NCI-H1436 treated with DMSO at 0.1 percent for 48 hours (cell line): ENCODE results near the gene ITGA5.

Source experiments
- DNase-seq: peaks from one replicate; lab custom pipeline; 2025; lab: John Stamatoyannopoulos, UW

Gene ITGA5

GRCh38 chr12:54389134-54389508, 29.9 kb downstream of the ITGA5 start:
- no peak for DNase-seq

DNA sequence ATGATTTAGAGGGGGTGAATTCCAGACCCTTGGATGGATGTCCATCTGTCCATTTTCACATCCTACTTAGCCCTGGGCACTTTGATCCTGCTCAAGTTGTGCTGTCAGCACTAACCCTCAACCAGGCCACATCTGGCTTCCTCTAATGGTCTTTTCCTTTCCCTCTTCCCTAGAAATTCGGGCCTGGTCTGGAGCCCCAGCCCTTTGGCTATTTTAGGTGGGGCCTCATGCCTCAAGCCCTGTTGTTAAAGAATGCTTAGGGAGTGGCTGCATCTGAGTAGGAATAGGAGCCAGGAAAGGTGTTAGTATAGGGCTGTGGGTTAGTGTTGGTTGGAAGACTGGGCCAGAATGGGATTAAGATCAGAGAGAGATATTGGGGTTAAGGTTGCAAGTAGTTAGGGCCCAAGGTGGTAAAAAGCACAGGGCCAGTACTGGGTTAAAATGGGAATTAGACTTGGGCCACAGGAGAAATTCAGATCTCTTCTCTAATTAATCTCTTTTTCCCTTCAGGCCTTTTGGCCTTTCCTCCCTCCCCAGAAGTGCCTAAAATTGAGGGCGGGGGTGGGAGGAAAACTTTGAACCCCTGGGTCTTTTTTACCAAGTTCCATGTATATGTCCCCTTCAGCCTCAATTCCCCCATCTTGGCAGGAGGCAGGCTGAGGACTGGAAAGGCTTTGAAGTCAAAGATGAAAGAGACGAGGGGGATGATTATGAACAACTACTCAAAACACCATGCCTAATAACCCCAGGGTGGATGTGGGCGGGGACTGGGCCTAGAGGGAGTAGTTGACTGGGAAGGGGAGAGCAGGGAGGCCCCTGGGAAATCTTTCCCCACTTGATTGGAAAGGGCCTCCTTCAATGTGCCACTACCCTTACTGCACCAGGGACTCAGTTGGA, 30.6 kb downstream of the ITGA5 start:
- no peak for DNase-seq

DNA sequence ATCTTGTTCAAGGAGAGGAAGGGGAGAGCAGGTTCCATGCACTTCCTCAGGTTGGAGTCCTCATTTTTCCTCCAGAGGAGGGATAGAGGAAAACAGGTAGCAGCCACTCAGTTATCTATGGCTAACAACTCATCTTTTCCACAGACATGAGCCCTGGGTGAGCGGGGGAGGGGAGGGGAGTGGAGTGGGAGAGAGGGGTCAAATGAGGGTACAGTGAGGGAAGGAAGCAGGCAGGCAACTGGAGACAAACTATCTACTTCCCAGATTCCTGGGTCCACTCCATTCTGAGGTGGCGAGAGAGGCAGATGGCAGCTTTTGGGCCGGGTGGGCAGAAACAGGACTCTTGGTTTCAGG, 32.0 kb downstream of the ITGA5 start:
- DNase-seq = no peak

DNA sequence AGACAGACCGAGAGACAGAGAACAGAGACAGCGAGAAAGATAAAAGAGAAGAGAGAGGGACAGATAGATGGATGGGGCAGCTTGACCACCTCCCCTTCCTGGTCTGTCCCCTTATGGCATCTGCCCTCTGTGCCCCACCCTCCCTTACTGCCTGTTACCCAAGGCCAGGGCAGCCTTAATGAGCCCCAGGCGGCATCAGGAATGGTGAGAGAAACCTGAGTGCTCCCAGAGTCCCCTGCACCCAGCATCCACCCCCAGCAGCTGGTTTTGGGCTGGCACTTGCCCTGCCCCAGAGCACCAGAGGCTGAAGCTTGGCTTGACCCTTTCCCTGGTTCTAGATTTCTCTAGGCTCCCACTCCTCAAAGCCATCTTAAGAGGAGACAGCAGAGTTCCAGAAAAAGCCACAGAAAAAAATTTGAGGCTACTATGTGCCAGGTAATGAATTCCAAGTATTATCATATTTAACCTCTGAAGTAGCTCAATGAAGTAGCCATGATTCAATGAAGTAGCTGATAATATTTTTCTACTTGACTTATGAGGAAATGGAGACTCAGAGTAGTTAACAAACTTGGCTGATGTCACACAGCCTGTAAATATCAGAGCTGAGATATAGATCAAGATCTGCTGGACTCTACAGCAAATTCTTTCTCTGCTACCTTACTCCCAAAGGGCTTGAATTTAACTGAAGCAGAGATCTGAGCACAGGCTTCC, 32.5 kb downstream of the ITGA5 start:
- no peak for DNase-seq

DNA sequence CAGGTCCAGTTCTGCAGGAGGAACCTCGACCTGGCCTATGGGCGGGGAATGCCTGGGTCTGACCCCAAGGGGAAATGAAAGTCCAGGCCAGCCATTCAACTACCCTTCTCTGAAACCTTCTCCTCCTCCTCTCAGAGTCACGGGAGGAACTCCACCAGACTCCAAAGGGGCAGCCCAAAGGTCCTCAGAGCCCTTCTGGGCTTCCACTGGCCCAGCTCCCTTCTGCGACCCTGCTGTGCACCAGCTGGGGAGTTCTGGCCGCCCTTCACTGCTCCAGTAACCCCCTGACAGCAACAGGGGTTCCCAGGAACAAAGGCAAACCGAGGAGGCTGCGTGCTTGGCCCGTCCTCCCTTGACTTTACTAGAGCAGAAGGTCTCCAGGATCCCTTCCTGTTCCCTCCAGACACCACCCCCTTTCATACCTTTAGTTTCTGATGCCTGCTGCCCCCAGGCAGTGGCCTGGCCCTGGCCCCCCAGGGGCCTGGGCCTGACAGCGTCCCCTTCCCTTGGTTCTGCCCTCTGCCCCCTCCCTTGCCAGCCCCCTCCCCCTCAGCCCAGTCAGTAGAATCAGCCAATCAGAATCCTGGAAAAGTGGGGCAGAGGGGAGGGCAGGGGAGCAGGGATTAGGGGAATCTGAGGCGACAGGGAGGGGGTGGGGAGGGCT, 33.7 kb downstream of the ITGA5 start:
- DNase-seq = no peak

GRCh38 chr12:54384591-54385041, 34.5 kb downstream of the ITGA5 start, which contains the start of gene ZNF385A:
Gene ZNF385A, minus strand, starts transcription at chr12:54384733. Its CDS starts 219 bp downstream, at chr12:54384514.
- no peak for DNase-seq

GRCh38 chr12:54383041-54383609, 35.9 kb downstream of the ITGA5 start:
- no peak for DNase-seq

GRCh38 chr12:54381136-54381535, 37.9 kb downstream of the ITGA5 start:
- DNase-seq = no peak

- DNase-seq = peak; percentile 40
These were observed 39.5 kb downstream of the ITGA5 start for GRCh38 chr12:54379398-54380201.

GRCh38 chr12:54378796-54379397, 40.2 kb downstream of the ITGA5 start:
- no peak for DNase-seq

DNA sequence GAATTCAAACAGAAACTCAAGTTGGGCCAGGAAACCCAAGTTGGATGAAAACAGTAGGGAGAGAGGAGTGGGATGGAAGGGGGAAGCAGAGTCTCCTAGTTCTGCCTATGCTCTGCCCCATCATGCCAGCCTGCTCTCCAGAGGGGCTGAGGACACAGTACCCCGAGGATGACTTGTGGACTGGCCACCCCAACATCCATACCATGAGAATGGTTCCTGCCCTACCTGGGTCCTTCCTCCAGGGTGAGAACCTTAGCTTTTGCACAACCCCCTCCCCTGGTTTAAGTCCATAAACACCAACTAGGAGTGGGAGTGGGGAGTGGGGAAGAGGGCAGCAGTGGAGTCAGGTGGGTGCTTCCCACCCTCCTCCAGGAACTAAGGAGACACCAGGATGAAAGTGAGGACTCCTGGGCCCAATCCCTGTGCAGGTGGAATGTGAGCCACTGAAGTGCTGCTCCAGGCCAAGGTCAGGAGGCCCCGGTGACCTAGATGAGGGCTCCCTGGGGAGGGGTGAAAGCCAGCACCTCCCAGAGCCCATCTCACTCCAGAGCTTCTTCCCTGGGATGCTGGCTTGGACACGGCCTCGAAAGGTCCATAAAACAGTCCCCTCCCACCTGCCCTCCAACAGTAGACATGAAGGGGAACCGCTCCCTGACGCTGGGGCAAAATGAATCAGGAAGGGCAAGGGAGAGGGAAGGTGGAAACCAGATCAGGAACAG, 41.1 kb downstream of the ITGA5 start:
- no peak for DNase-seq

GRCh38 chr12:54377007-54377406, 42.1 kb downstream of the ITGA5 start:
- no peak for DNase-seq

DNA sequence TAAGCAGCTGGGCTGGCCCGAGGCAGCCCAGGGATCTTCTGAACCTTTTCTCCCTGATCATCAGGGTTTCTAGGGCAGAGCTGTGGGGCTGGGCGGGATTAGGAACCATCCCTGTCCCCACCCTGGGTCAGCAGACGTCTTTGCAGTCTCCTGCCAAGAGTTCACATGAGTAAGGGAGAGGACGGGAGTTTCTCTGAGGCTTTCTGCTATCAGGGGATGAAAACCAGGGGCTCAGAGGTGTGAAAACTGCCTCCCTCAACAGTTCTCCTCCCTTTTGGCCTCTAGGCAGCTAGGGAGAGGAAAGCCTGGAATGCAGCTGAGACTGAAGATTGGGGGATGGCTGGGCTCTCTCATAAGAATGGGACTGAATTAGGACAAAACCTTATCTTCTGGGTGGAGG, 42.5 kb downstream of the ITGA5 start:
- no peak for DNase-seq

DNA sequence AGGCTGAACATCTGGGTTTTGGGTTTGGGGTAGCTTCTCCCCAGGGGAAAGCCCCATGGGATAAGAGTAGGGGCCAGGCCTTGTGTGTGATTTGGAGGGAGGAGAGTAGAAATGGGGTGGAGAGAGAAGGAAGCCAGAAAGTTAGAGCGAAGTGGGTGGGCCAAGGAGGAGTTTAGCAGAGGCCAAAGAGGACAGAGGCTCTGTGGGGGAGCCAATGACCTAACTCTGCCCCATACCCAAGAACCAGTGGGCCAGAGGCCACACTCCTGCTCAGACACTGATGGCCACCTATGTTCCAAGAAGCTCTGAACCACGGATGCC, 43.8 kb downstream of the ITGA5 start:
- no peak for DNase-seq

DNA sequence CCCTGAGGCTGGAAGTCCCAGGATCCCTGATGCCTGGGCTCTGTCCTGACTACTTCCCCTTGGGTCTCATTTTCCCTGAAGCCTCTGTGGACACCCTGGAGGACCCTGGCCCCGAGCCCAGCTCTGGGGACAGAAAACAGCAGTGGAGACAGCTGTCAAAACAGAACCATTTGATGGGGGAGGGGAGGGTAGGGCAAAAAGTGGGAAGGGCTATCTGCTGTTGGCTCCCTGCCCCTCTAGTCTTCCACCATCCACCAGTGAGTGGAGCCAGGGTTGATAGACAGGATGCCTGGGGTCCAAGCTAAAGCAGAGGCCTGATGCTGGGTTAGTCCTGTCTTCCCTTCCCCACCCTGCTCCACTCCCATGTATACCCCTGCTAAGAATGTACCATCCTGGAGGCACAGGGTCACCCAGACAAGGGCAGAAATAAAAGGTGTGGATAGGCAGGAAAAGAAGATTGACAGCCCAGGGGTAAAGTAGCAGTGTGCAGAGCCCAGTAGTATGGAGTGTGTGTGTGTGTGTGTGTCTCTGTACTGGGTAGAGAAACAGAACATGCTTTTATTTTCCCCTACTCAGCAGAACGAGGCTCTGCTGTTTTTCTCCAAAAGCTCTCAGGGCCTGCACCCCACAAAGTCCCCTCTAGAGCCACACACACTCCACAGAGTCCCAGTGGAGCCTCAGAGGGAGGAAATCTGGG, 44.4 kb downstream of the ITGA5 start:
- DNase-seq = no peak

GRCh38 chr12:54373649-54374561, 45.2 kb downstream of the ITGA5 start:
- no peak for DNase-seq

DNA sequence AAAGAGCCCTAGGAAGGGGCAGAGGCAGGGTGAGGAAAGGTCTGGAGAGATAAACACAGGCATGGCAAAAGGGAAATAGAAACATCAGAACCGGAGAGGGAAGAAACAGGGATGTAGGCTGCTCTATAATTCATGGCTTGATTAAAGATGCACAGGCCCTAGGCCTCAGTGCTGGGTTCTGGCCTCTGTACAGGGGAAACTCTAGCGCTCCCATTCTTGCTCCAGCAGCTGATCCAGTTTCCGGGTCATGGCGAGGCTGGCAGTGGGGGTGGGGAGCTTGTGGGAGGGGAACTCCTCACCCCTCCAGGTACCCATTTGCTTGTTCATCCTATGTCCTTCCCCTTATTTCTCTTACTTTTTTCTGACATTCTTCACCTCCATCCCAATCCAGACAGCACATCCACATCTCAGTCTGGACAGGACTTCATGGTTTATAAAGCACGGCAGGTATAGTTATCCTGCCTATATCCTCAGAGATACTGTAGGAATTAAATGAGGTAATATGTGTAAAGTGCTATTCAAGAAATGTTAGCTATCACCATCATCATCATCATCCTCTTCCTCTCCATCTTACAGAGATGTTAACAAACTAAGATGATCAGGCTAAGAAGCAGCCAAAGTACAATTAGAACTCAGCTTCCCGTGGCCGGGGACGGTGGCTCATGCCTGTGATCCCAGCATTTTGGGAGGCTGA, 46.8 kb downstream of the ITGA5 start:
- no peak for DNase-seq
